SK-N-MC (cell line): ENCODE measurements around the gene OR2V2.
A peak's percentile ranks its signal among the peaks of the same experiment; 100 is the strongest.
"Not testable (repeated sequence)": the region's sequence is repeated elsewhere in the genome, so short reads cannot be mapped to it uniquely, and the experiment has no call there.

Experiments
- DNase-seq: peaks from one replicate; pipeline ENCODE4 v3.0.0-alpha.2; 2011; ENCODE audit warnings: low read depth, low spot score
- H3K27ac ChIP-seq: fragments of 200-600 bp; sonication (generic); 2 replicates; pipeline ENCODE4 v1.5.1; 2016; ENCODE audit warnings: mixed run types
- H3K36me3 ChIP-seq: fragments of 200-600 bp; sonication (generic); 2 replicates; pipeline ENCODE4 v1.6.1; 2017; ENCODE audit warnings: antibody characterized with exemption, low read length, mixed read lengths; ENCODE audit not compliant: insufficient read depth
- H3K4me3 ChIP-seq: fragments of 200-600 bp; sonication (generic); 2 replicates; pipeline ENCODE4 v1.5.1; 2016
- H3K9ac ChIP-seq: fragments of 200-600 bp; sonication (generic); 2 replicates; pipeline ENCODE4 v1.8.0; 2017; ENCODE audit warnings: mixed run types, mixed read lengths; ENCODE audit not compliant: insufficient read length
- H3K9me3 ChIP-seq: fragments of 200-600 bp; sonication (generic); 2 replicates; pipeline ENCODE4 v1.6.1; 2017; ENCODE audit warnings: low read depth, mild to moderate bottlenecking, antibody characterized with exemption, low read length, moderate library complexity, mixed read lengths
- EZH2 ChIP-seq: fragments of 200-600 bp; sonication (generic); IDR thresholded peaks from one replicate; pipeline ENCODE4 v1.6.1; 2017; ENCODE audit warnings: antibody characterized with exemption
- FOXP2 ChIP-seq: optimal IDR thresholded peaks from 2 replicates; pipeline ENCODE3; 2011; ENCODE audit warnings: mild to moderate bottlenecking, moderate library complexity; ENCODE audit not compliant: insufficient read depth; ENCODE audit errors: extremely low read length, control extremely low read depth
- POLR2AphosphoS5 ChIP-seq: IDR thresholded peaks from 2 replicates; pipeline ENCODE4 v1.6.1; 2012; ENCODE audit warnings: mild to moderate bottlenecking, low read depth, low read length, borderline replicate concordance

The OR2V2 gene

DNA sequence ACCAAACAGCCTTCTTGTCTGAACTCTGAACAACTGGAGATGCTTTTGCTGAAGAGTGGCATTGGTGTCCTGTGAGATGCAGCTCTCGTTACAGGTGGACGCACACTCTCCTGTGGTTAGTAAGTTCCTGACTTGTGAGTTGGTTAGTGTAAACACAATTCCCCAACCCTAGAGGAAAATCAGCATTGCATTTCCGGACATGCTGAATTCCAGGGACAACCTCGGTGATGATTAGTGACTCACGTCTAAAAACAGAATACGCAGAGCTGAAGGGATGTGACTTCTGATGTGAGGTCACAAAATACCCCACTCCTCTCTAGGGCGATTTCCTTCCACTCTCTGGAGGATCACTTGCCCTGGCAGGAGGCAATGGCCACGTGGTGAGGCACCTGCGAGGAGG lies 5.0 kb downstream of the OR2V2 start:
- TF ChIP-seq EZH2, result no peak
- TF ChIP-seq POLR2AphosphoS5, result no peak
- TF ChIP-seq FOXP2, result no peak
- no peak overlapping the region for H3K27ac ChIP-seq
- no peak overlapping the region for H3K9ac ChIP-seq
- H3K4me3 ChIP-seq, result no peak overlapping the region
- H3K9me3 ChIP-seq, result no peaks in the 10 kb centered on the region
- DNase-seq, result no peak
- no peaks in the 10 kb centered on the region for H3K36me3 ChIP-seq

DNA sequence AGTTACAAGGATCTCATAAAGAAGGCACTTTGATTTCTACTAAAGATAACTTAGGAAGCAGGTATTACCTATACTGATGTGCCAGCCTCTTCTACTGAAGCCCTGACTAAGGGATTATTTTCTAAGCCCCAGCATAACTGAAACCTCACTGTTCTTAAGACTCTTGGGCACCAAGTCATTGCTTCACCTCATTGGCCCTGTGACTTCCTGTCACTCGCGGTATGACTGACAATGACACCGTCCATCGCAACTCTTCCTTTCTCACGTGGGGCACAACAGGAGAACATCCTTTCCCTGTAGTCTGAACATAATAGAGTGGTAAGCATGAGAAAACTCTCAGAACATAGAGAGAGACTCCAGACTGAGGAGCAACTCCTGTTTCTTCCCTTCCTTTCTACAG lies 6.4 kb downstream of the OR2V2 start:
- DNase-seq, result no peak
- Histone ChIP-seq H3K27ac (no peak overlapping the region), H3K9me3 (no peaks in the 10 kb centered on the region), H3K9ac (no peak overlapping the region), H3K4me3 (no peak overlapping the region), H3K36me3 (no peaks in the 10 kb centered on the region)
- TF ChIP-seq EZH2 (no peak), POLR2AphosphoS5 (no peak), FOXP2 (no peak)

DNA sequence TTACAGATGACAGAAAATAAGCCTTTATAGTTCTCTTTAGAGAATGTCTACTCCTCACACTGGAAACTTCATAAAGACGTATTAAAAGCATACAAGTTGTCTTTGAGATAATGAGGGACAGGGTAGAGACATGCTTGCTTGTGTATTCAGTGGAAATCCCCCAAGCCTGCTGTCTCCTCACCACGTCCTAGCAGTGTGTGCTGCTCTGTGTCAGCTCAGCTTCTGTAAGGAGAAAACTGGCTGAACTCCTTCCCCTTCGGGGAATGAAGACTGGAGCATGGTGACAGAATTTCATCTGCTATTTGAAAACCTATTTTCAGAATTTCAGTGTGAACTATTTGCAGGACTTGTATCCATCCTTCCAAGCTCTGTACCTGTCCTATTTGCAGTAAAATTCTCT lies 9.4 kb downstream of the OR2V2 start:
- DNase-seq, result no peak
- Histone ChIP-seq H3K4me3 (no peak overlapping the region), H3K9ac (no peak overlapping the region), H3K27ac (no peak overlapping the region), H3K36me3 (no peaks in the 10 kb centered on the region), H3K9me3 (no peaks in the 10 kb centered on the region)
- no peak for TF ChIP-seq FOXP2
- TF ChIP-seq POLR2AphosphoS5, result no peak
- TF ChIP-seq EZH2, result no peak

GRCh38 chr5:181158869-181159268 lies 11.5 kb downstream of the OR2V2 start:
- H3K9ac ChIP-seq, result no peak overlapping the region
- no peak overlapping the region for H3K4me3 ChIP-seq
- no peaks in the 10 kb centered on the region for H3K36me3 ChIP-seq
- H3K27ac ChIP-seq, result no peak overlapping the region
- H3K9me3 ChIP-seq, result no peaks in the 10 kb centered on the region
- no peak for DNase-seq
- TF ChIP-seq FOXP2, result no peak
- no peak for TF ChIP-seq EZH2
- no peak for TF ChIP-seq POLR2AphosphoS5

DNA sequence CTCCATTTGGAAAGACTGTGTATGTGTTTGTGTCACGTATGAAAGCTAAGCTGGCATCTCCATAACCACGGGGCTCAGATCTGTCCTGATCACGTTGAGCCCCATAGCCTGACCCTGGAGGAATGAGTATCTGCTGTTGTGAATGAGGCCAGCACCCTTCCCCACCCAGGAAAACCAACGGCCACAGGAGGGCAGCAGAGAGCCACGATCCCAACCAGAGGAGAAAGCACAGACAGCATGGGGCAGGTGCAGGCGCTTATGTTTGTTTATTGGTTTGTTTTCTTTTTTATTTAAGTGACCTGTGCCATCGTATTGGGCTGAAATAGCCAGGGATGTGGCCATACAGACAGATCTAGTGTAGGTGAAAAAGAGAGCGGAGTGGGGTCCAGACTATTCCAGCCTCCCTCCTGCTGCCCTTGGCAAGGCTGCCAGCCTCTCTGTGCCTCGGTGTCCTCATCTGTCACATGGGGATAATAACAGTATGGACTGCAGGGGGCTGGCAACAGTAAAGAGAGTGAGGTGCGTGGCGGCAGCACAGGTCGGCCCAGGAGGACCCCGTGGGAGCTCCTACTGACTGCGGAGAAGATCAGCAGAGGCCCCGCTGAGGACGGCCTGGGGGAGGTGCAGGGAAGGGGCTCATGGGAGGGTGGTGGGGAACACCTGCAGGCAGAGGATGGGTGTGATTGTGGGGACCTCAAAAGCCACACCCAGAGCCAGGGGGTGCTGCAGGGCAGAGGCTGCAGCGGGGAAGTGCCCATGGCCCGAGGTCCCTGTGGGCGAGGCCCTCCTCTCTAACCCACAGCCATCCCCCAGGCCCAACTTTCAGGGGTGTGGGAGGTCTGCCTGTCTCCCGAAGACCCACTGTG lies 12.1 kb downstream of the OR2V2 start:
- Histone ChIP-seq H3K9me3 (no peaks in the 10 kb centered on the region), H3K4me3 (no peak overlapping the region), H3K9ac (no peak overlapping the region), H3K27ac (peak overlapping the region; percentile 91; the same call in 1 of the 2 replicates), H3K36me3 (no peaks in the 10 kb centered on the region)
- no peak for DNase-seq
- TF ChIP-seq FOXP2 (no peak), EZH2 (no peak), POLR2AphosphoS5 (no peak)

DNA sequence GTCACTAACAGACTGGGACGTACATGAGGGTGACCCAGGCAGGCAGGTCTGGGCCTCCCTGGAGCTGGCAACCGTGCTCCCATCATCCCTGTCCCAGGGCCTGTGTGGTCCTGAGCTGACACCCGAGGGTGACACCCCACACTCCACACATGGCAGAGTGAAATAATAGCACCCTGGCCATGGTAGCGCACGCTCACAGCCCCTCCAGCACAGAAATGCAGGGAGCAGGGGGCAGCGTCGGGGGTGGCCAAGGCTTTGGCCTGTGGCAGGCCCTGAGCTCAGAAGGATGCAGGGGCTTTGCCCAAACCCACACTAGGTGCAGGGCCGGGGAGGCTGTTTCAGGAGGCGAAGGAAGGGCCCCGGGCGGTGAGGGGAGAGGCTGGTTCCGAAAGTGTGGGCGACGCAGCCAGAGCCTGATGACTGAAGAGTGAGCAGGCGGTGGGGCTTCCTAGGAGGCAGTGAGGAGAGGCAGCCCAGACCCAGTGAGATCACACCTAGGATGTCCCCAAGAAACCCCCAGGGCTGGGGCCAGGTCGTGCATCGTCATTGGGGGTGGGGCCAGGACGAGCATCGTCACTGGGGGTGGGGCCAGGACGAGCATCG lies 12.9 kb downstream of the OR2V2 start:
- H3K27ac ChIP-seq, result peak overlapping the region; percentile 91
- no peaks in the 10 kb centered on the region for H3K36me3 ChIP-seq
- DNase-seq, result no peak
- TF ChIP-seq POLR2AphosphoS5 (no peak), EZH2 (no peak), FOXP2 (no peak)
- no peaks in the 10 kb centered on the region for H3K9me3 ChIP-seq
- no peak overlapping the region for H3K9ac ChIP-seq
- peak overlapping the region; percentile 58 for H3K4me3 ChIP-seq

DNA sequence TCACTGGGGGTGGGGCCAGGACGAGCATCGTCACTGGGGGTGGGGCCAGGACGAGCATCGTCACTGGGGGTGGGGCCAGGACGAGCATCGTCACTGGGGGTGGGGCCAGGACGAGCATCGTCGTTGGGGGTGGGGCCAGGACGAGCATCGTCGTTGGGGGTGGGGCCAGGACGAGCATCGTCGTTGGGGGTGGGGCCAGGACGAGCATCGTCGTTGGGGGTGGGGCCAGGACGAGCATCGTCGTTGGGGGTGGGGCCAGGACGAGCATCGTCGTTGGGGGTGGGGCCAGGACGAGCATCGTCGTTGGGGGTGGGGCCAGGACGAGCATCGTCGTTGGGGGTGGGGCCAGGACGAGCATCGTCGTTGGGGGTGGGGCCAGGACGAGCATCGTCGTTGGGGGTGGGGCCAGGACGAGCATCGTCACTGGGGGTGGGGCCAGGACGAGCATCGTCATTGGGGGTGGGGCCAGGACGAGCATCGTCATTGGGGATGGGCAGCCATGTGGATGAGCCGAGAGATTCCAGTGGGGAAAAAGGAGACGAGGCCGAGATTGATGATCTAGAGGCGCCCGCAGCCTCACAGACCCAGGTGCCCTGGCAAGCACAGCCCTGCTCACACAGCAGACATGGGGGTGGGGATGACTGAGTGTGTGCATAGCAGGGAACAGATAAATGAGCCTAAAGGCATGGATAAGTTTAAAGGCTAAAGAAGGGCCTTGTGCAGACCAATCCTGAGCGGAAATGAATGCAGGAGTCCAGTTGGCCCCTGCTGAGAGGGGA lies 13.6 kb downstream of the OR2V2 start:
- TF ChIP-seq POLR2AphosphoS5, result peak; percentile 29; the same call in 1 of the 2 replicates
- not testable (repeated sequence) for DNase-seq, H3K9me3 ChIP-seq, H3K36me3 ChIP-seq
- peak overlapping the region; percentile 78; the same call in 1 of the 2 replicates for H3K27ac ChIP-seq
- peak overlapping the region; percentile 41 for H3K9ac ChIP-seq
- peak overlapping the region; percentile 60 for H3K4me3 ChIP-seq

DNA sequence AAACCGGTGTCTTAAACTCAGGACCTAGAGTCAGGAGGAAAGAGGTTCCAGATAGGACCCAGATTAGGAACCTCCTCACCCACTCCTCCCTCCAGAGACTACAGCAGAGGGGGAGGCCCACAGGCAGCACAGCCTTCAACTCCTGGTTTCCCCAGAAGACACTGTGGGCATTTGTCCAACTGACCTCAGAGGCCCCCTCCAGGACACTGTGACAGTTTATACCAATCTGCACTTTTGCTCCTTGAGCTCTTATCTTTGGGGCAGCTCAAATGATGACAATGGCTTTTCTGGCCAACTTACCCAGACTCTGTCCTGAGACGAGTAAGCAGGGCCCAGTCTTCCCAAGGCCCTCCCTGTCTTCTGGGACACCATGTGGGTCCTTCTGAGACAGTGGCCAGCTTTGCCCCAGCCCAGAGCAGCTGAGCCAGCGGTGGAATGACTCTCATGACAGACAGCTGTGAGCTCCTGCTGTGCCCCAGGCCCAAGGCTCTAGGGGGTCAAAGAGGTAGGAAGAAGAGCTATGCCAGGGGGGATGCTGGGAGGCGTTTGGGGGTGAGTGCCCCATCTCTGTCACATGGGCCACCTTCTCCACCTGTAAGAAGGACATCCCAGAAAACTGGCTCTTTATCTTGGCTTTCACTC lies 14.3 kb downstream of the OR2V2 start:
- H3K9me3 ChIP-seq, result no peaks in the 10 kb centered on the region
- no peak for TF ChIP-seq EZH2
- no peak for TF ChIP-seq FOXP2
- TF ChIP-seq POLR2AphosphoS5, result no peak
- no peak for DNase-seq
- H3K9ac ChIP-seq, result peak overlapping the region; percentile 41
- H3K4me3 ChIP-seq, result peak overlapping the region; percentile 60
- H3K27ac ChIP-seq, result peak overlapping the region; percentile 78; the same call in 1 of the 2 replicates
- no peaks in the 10 kb centered on the region for H3K36me3 ChIP-seq
